Mesenchymal stem cell (in vitro differentiated cells and primary cell): ENCODE measurements around the gene SYT3.
"Not testable (repeated sequence)": the region's sequence is repeated elsewhere in the genome, so short reads cannot be mapped to it uniquely, and the experiment has no call there.

ENCODE experiments used
- DNase-seq: peaks from one replicate; pipeline ENCODE4 v3.0.0-alpha.2; 2013
- H2AFZ ChIP-seq: one replicate; pipeline ENCODE4 v1.6.1; 2013; ENCODE audit warnings: low read depth, mild to moderate bottlenecking, control low read depth, inconsistent platforms, low read length, moderate library complexity
- H2AK5ac ChIP-seq: 2 replicates; pipeline ENCODE4 v1.6.1; 2013; ENCODE audit warnings: low read length, moderate library complexity, mild to moderate bottlenecking, inconsistent platforms; ENCODE audit not compliant: severe bottlenecking
- H2BK120ac ChIP-seq: one replicate; pipeline ENCODE4 v1.6.1; 2013; ENCODE audit warnings: low read depth, mild to moderate bottlenecking, inconsistent platforms, low read length, moderate library complexity
- H2BK12ac ChIP-seq, 2 experiments: one replicate each; pipeline ENCODE4 v1.6.1; 2013; ENCODE audit warnings: inconsistent platforms in 2 of 2, low read length in 2 of 2, mild to moderate bottlenecking in 2 of 2, moderate library complexity in 2 of 2, control low read depth in 1 of 2
- H2BK15ac ChIP-seq: one replicate; pipeline ENCODE4 v1.6.1; 2013; ENCODE audit warnings: mild to moderate bottlenecking, low read depth, inconsistent platforms; ENCODE audit not compliant: poor library complexity, severe bottlenecking
- H2BK5ac ChIP-seq: 2 replicates; pipeline ENCODE4 v1.6.1; 2013; ENCODE audit warnings: low read depth, mild to moderate bottlenecking, low read length, control low read depth, inconsistent platforms; ENCODE audit not compliant: poor library complexity, severe bottlenecking
- H3K14ac ChIP-seq, 2 experiments: one replicate each; pipeline ENCODE4 v1.6.1; 2013; ENCODE audit warnings: inconsistent platforms in 2 of 2, low read length in 2 of 2, control low read depth in 1 of 2, mild to moderate bottlenecking in 1 of 2, moderate library complexity in 1 of 2
- H3K18ac ChIP-seq, 2 experiments: one replicate each; pipeline ENCODE4 v1.6.1; 2013; ENCODE audit warnings: inconsistent platforms in 2 of 2, low read length in 2 of 2, control low read depth in 1 of 2, low read depth in 1 of 2, mild to moderate bottlenecking in 1 of 2
- H3K23ac ChIP-seq, 2 experiments: one replicate each; pipeline ENCODE4 v1.6.1; 2013; ENCODE audit warnings: inconsistent platforms in 2 of 2, low read length in 2 of 2, mild to moderate bottlenecking in 2 of 2, moderate library complexity in 2 of 2, control low read depth in 1 of 2
- H3K27ac ChIP-seq: 2 replicates; pipeline ENCODE4 v1.5.1; 2013; ENCODE audit warnings: mild to moderate bottlenecking, moderate library complexity, low read length, control low read depth, inconsistent platforms; ENCODE audit not compliant: poor library complexity, severe bottlenecking
- H3K27me3 ChIP-seq, 2 experiments: 2 replicates each; pipeline versions ENCODE4 v1.6.1 to v1.7.0; 2013; ENCODE audit warnings: low read length in 2 of 2, mild to moderate bottlenecking in 2 of 2, moderate library complexity in 2 of 2, control low read depth in 1 of 2, inconsistent platforms in 1 of 2; ENCODE audit not compliant: control insufficient read depth in 1 of 2, insufficient read depth in 1 of 2
- H3K36me3 ChIP-seq, 2 experiments: 2 replicates each; pipeline versions ENCODE4 v1.6.1 to v1.7.0; 2013; ENCODE audit warnings: low read length in 2 of 2, control low read depth in 1 of 2, inconsistent platforms in 1 of 2, low read depth in 1 of 2, mild to moderate bottlenecking in 1 of 2; ENCODE audit not compliant: insufficient read depth in 2 of 2, control insufficient read depth in 1 of 2
- H3K4ac ChIP-seq, 2 experiments: one replicate each; pipeline ENCODE4 v1.6.1; 2013; ENCODE audit warnings: inconsistent platforms in 2 of 2, low read length in 2 of 2, mild to moderate bottlenecking in 2 of 2, moderate library complexity in 2 of 2, control low read depth in 1 of 2, low read depth in 1 of 2
- H3K4me1 ChIP-seq: 2 replicates; pipeline ENCODE4 v1.6.1; 2013; ENCODE audit warnings: low read depth, low read length, control low read depth; ENCODE audit not compliant: control insufficient read depth, insufficient read depth
- H3K4me2 ChIP-seq: 2 replicates; pipeline ENCODE4 v1.6.1; 2013; ENCODE audit warnings: low read length, mild to moderate bottlenecking, inconsistent platforms; ENCODE audit not compliant: poor library complexity, severe bottlenecking
- H3K4me3 ChIP-seq, 2 experiments: 2 replicates each; pipeline versions ENCODE4 v1.5.1 to v1.7.0; 2013; ENCODE audit warnings: low read length in 2 of 2, mild to moderate bottlenecking in 2 of 2, control low read depth in 1 of 2, low read depth in 1 of 2; ENCODE audit not compliant: insufficient read depth in 1 of 2
- H3K79me1 ChIP-seq: replicated peaks from 2 replicates; pipeline ENCODE4 v1.6.1; 2013; ENCODE audit warnings: mild to moderate bottlenecking, control low read depth, low read length, inconsistent platforms; ENCODE audit not compliant: poor library complexity, severe bottlenecking
- H3K9ac ChIP-seq: 2 replicates; pipeline ENCODE4 v1.7.0; 2013; ENCODE audit warnings: mild to moderate bottlenecking, low read length, moderate library complexity
- H3K9me3 ChIP-seq: 2 replicates; pipeline ENCODE4 v1.7.0; 2013; ENCODE audit warnings: mild to moderate bottlenecking, low read length; ENCODE audit not compliant: control insufficient read depth
- H4K8ac ChIP-seq: one replicate; pipeline ENCODE4 v1.6.1; 2013; ENCODE audit warnings: inconsistent platforms, mild to moderate bottlenecking, low read length, moderate library complexity
- H4K91ac ChIP-seq: one replicate; pipeline ENCODE4 v1.6.1; 2013; ENCODE audit warnings: mild to moderate bottlenecking, low read length, inconsistent platforms
- WGBS: methylation state at CpG from one replicate; pipeline ENCODE4 v1.1.7; 2013; ENCODE audit warnings: mixed read lengths; 5-methylcytosine and 5-hydroxymethylcytosine counted together

The SYT3 gene

GRCh38 chr19:50604264-50605073 lies 35.2 kb downstream of the SYT3 start:
- H2AFZ ChIP-seq, H4K91ac ChIP-seq, H3K27ac ChIP-seq, H4K8ac ChIP-seq, H3K18ac ChIP-seq, H2BK120ac ChIP-seq, H3K14ac ChIP-seq, H3K4ac ChIP-seq, H3K9me3 ChIP-seq, H2BK12ac ChIP-seq, H3K9ac ChIP-seq, H3K4me2 ChIP-seq, H3K4me1 ChIP-seq, H3K23ac ChIP-seq, H2BK15ac ChIP-seq, DNase-seq, H2BK5ac ChIP-seq, H3K79me1 ChIP-seq, H3K4me3 ChIP-seq, H2AK5ac ChIP-seq, H3K36me3 ChIP-seq: not testable (repeated sequence)
- WGBS = no CpG with 5 or more reads among the region's 56 CpGs
- peaks cover 0 to 43% of the 10 kb centered on the region in 2 experiments for H3K27me3 ChIP-seq

GRCh38 chr19:50602935-50603334 lies 36.7 kb downstream of the SYT3 start:
- 83% methylated on average over 4 of the region's 4 CpGs for whole genome bisulfite sequencing
- H3K4ac ChIP-seq = no peak overlapping the region
- H3K9ac ChIP-seq = no peak overlapping the region
- H2AFZ ChIP-seq = no peak overlapping the region
- no peaks in the 10 kb centered on the region for H3K4me1 ChIP-seq
- H4K91ac ChIP-seq = no peak overlapping the region
- no peak overlapping the region for H2AK5ac ChIP-seq
- no peaks in the 10 kb centered on the region for H3K36me3 ChIP-seq
- no peak for DNase-seq
- no peaks in the 10 kb centered on the region for H3K9me3 ChIP-seq
- no peak overlapping the region for H2BK120ac ChIP-seq
- H3K4me2 ChIP-seq = no peak overlapping the region
- no peak overlapping the region for H3K4me3 ChIP-seq
- H3K79me1 ChIP-seq = no peaks in the 10 kb centered on the region
- no peak overlapping the region for H3K27ac ChIP-seq
- no peak overlapping the region for H2BK5ac ChIP-seq
- no peak overlapping the region for H2BK12ac ChIP-seq
- H4K8ac ChIP-seq = no peak overlapping the region
- H3K14ac ChIP-seq = no peak overlapping the region
- peaks cover 0 to 43% of the 10 kb centered on the region in 2 experiments for H3K27me3 ChIP-seq
- no peak overlapping the region for H2BK15ac ChIP-seq
- H3K23ac ChIP-seq = no peak overlapping the region
- H3K18ac ChIP-seq = no peak overlapping the region

GRCh38 chr19:50602496-50602895 lies 37.2 kb downstream of the SYT3 start:
- H3K27me3 ChIP-seq = peaks cover 0 to 43% of the 10 kb centered on the region in 2 experiments
- no peaks in the 10 kb centered on the region for H3K36me3 ChIP-seq
- H2AFZ ChIP-seq = no peak overlapping the region
- no peak overlapping the region for H4K91ac ChIP-seq
- no peak overlapping the region for H4K8ac ChIP-seq
- DNase-seq = no peak
- H3K4ac ChIP-seq = no peak overlapping the region
- H2BK120ac ChIP-seq = no peak overlapping the region
- H3K23ac ChIP-seq = no peak overlapping the region
- no peak overlapping the region for H3K14ac ChIP-seq
- no peaks in the 10 kb centered on the region for H3K79me1 ChIP-seq
- no peak overlapping the region for H2BK15ac ChIP-seq
- no peak overlapping the region for H2BK12ac ChIP-seq
- H3K4me3 ChIP-seq = no peak overlapping the region
- H2BK5ac ChIP-seq = no peak overlapping the region
- WGBS = 83% methylated on average over 5 of the region's 6 CpGs
- H3K4me1 ChIP-seq = no peaks in the 10 kb centered on the region
- H3K9me3 ChIP-seq = no peaks in the 10 kb centered on the region
- no peak overlapping the region for H2AK5ac ChIP-seq
- H3K9ac ChIP-seq = no peak overlapping the region
- no peak overlapping the region for H3K18ac ChIP-seq
- no peak overlapping the region for H3K4me2 ChIP-seq
- no peak overlapping the region for H3K27ac ChIP-seq

GRCh38 chr19:50602089-50602422 lies 37.6 kb downstream of the SYT3 start:
- H4K91ac ChIP-seq = no peak overlapping the region
- no peak overlapping the region for H2AFZ ChIP-seq
- peaks cover 0 to 38% of the 10 kb centered on the region in 2 experiments for H3K27me3 ChIP-seq
- no peak overlapping the region for H2BK15ac ChIP-seq
- H3K27ac ChIP-seq = no peak overlapping the region
- no peak overlapping the region for H2BK5ac ChIP-seq
- H3K4me3 ChIP-seq = no peak overlapping the region
- H2AK5ac ChIP-seq = no peak overlapping the region
- no peak overlapping the region for H3K4ac ChIP-seq
- no peaks in the 10 kb centered on the region for H3K4me1 ChIP-seq
- no peak overlapping the region for H2BK120ac ChIP-seq
- no peaks in the 10 kb centered on the region for H3K9me3 ChIP-seq
- no peak overlapping the region for H3K23ac ChIP-seq
- WGBS = 70% methylated on average over 5 of the region's 5 CpGs
- no peak overlapping the region for H2BK12ac ChIP-seq
- H3K14ac ChIP-seq = no peak overlapping the region
- DNase-seq = no peak
- H3K18ac ChIP-seq = no peak overlapping the region
- H4K8ac ChIP-seq = no peak overlapping the region
- H3K79me1 ChIP-seq = no peaks in the 10 kb centered on the region
- no peaks in the 10 kb centered on the region for H3K36me3 ChIP-seq
- H3K9ac ChIP-seq = no peak overlapping the region
- no peak overlapping the region for H3K4me2 ChIP-seq
